ENCODE results near the gene RIPK1. TPM values are rescaled to one million over a fixed set of nuclear protein-coding genes. Genes with fewer than 3 reads are reported as not detected.
A peak's percentile ranks its signal among the peaks of the same experiment; 100 is the strongest.
"Not testable (repeated sequence)": the region's sequence is repeated elsewhere in the genome, so short reads cannot be mapped to it uniquely, and the experiment has no call there.

RIPK1 gene
- total and polyA plus RNA-seq, 2 experiments from 2014 or later, result 15.3 to 26.2 TPM

GRCh38 chr6:3075772-3076113 is 7.4 kb downstream of the RIPK1 start:
- TF ChIP-seq EZH2 (IDR thresholded peaks at IDR 0.05; ENCODE audit: insufficient read depth, poor library complexity, severe bottlenecking) (no peak), EZH2phosphoT487 (IDR thresholded peaks at IDR 0.05; ENCODE audit: insufficient read depth, low read depth) (no peak)
- H3F3A ChIP-seq (ENCODE audit: insufficient read depth), result peaks cover 14% of the 10 kb centered on the region; the same call in 1 of the 2 replicates
- no peak for DNase-seq
- H3K4me2 ChIP-seq (ENCODE audit: unreplicated experiment), result peak overlapping the region; percentile 62
- H3K9me3 ChIP-seq (ENCODE audit: low read depth), result no peaks in the 10 kb centered on the region
- peak overlapping the region; percentile 37; the same call in 1 of the 2 replicates for H3K9ac ChIP-seq
- no peaks in the 10 kb centered on the region for H3K27me3 ChIP-seq (replicated peaks; ENCODE audit: insufficient read depth)
- no peak overlapping the region for H3K4me3 ChIP-seq
- no peak overlapping the region for H2AFZ ChIP-seq
- in situ Hi-C loops (cut with MboI), result no loop called here
- H3K79me2 ChIP-seq (ENCODE audit: insufficient read depth), result peaks cover 100% of the 10 kb centered on the region
- H3K36me3 ChIP-seq (ENCODE audit: low read depth), result peaks cover 23% of the 10 kb centered on the region; the same call in 1 of the 2 replicates
- 45 to 64% methylated on average over 4 of the region's 4 CpGs for WGBS, 2 experiments (ENCODE audit: low coverage in 1 of 2, low lambda C conversion rate in 2 of 2, missing lambda C conversion rate in 2 of 2)
- no peaks in the 10 kb centered on the region for H3K9me2 ChIP-seq (ENCODE audit: insufficient read depth)
- peak overlapping the region; percentile 27; the same call in 1 of the 2 replicates for H3K27ac ChIP-seq
- H4K20me1 ChIP-seq (ENCODE audit: insufficient read depth), result no peaks in the 10 kb centered on the region; the same call in 1 of the 2 replicates
- H3K4me1 ChIP-seq (ENCODE audit: insufficient read depth), result peaks cover 18% of the 10 kb centered on the region

DNA sequence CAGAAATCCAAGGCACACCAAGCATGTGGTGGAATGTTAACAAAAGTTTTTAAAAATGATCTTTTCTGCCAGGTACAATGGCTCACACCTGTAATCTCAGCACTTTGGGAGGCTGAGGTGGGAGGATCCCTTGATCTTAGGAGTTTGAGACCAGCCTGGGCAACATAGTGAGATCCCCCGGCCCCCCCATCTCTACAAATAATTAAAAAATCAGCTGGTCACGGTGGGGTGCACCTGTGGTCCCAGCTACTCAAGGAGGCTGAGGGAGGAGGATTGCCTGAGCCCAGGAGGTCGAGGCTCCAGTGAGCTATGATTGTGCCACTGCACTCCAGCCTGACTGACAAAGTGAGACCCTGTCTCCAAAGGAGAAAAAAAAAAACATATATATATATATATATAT is 8.0 kb downstream of the RIPK1 start:
- no peak for TF ChIP-seq EZH2 (IDR thresholded peaks at IDR 0.05; ENCODE audit: insufficient read depth, poor library complexity, severe bottlenecking)
- TF ChIP-seq EZH2phosphoT487 (IDR thresholded peaks at IDR 0.05; ENCODE audit: insufficient read depth, low read depth), result no peak
- no peak overlapping the region for H2AFZ ChIP-seq
- peaks cover 100% of the 10 kb centered on the region for H3K79me2 ChIP-seq (ENCODE audit: insufficient read depth)
- peak overlapping the region; percentile 62 for H3K4me2 ChIP-seq (ENCODE audit: unreplicated experiment)
- H3K27ac ChIP-seq, result no peak overlapping the region
- no peaks in the 10 kb centered on the region; the same call in 1 of the 2 replicates for H4K20me1 ChIP-seq (ENCODE audit: insufficient read depth)
- peaks cover 15% of the 10 kb centered on the region for H3K4me1 ChIP-seq (ENCODE audit: insufficient read depth)
- DNase-seq, result no peak
- WGBS, 2 experiments (ENCODE audit: low coverage in 1 of 2, low lambda C conversion rate in 2 of 2, missing lambda C conversion rate in 2 of 2), result 95 to 96% methylated on average over 3 of the region's 3 CpGs
- no peaks in the 10 kb centered on the region for H3K9me2 ChIP-seq (ENCODE audit: insufficient read depth)
- peaks cover 14% of the 10 kb centered on the region; the same call in 1 of the 2 replicates for H3F3A ChIP-seq (ENCODE audit: insufficient read depth)
- in situ Hi-C loops (cut with MboI), result no loop called here
- no peak overlapping the region for H3K9ac ChIP-seq
- H3K36me3 ChIP-seq (ENCODE audit: low read depth), result peaks cover 29% of the 10 kb centered on the region; the same call in 1 of the 2 replicates
- no peaks in the 10 kb centered on the region for H3K27me3 ChIP-seq (replicated peaks; ENCODE audit: insufficient read depth)
- H3K9me3 ChIP-seq (ENCODE audit: low read depth), result no peaks in the 10 kb centered on the region
- H3K4me3 ChIP-seq, result no peak overlapping the region

- H3K9me2 ChIP-seq (ENCODE audit: insufficient read depth), result no peaks in the 10 kb centered on the region
- peaks cover 98% of the 10 kb centered on the region for H3K79me2 ChIP-seq (ENCODE audit: insufficient read depth)
- no peak overlapping the region for H2AFZ ChIP-seq
- peaks cover 15% of the 10 kb centered on the region for H3K4me1 ChIP-seq (ENCODE audit: insufficient read depth)
- peaks cover 14% of the 10 kb centered on the region; the same call in 1 of the 2 replicates for H3F3A ChIP-seq (ENCODE audit: insufficient read depth)
- no peaks in the 10 kb centered on the region for H3K9me3 ChIP-seq (ENCODE audit: low read depth)
- no peak overlapping the region for H3K27ac ChIP-seq
- peaks cover 39% of the 10 kb centered on the region; the same call in 1 of the 2 replicates for H3K36me3 ChIP-seq (ENCODE audit: low read depth)
- H3K4me3 ChIP-seq, result no peak overlapping the region
- no peak overlapping the region for H3K9ac ChIP-seq
- no peak for DNase-seq
- in situ Hi-C loops (cut with MboI), result no loop called here
- no peak for TF ChIP-seq EZH2 (IDR thresholded peaks at IDR 0.05; ENCODE audit: insufficient read depth, poor library complexity, severe bottlenecking)
- no peak for TF ChIP-seq EZH2phosphoT487 (IDR thresholded peaks at IDR 0.05; ENCODE audit: insufficient read depth, low read depth)
- H3K27me3 ChIP-seq (replicated peaks; ENCODE audit: insufficient read depth), result no peaks in the 10 kb centered on the region
- WGBS, 2 experiments (ENCODE audit: low coverage in 1 of 2, low lambda C conversion rate in 2 of 2, missing lambda C conversion rate in 2 of 2), result 91 to 92% methylated on average over 9 of the region's 9 CpGs
- no peaks in the 10 kb centered on the region; the same call in 1 of the 2 replicates for H4K20me1 ChIP-seq (ENCODE audit: insufficient read depth)
- no peak overlapping the region for H3K4me2 ChIP-seq (ENCODE audit: unreplicated experiment)
These were observed 9.1 kb downstream of the RIPK1 start for GRCh38 chr6:3077430-3077829.

DNA sequence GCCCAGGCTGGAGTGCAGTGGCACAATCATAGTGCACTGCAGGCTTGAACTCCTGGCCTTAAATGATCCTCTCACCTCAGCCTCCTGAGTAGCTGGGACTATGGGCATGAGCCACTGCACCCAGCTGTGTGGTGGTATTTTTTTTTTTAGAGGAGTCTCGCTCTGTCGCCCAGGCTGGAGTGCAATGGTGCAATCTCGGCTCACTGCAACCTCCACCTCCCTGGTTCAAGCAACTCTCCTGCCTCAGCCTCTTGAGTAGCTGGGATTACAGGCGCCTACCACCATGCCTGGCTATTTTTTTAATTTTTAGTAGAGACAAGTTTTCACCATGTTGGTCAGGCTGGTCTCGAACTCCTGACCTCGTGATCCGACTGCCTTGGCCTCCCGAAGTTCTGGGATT is 10.7 kb downstream of the RIPK1 start:
- Histone ChIP-seq H3K36me3 (ENCODE audit: low read depth) (peaks cover 39% of the 10 kb centered on the region; the same call in 1 of the 2 replicates), H3F3A (ENCODE audit: insufficient read depth) (peaks cover 14% of the 10 kb centered on the region; the same call in 1 of the 2 replicates), H3K4me1 (ENCODE audit: insufficient read depth) (peaks cover 15% of the 10 kb centered on the region), H3K79me2 (ENCODE audit: insufficient read depth) (peaks cover 92% of the 10 kb centered on the region)
- H3K27me3 ChIP-seq (replicated peaks; ENCODE audit: insufficient read depth); DNase-seq; H4K20me1 ChIP-seq (ENCODE audit: insufficient read depth); H2AFZ ChIP-seq; in situ Hi-C loops (cut with MboI); H3K4me3 ChIP-seq; H3K9me3 ChIP-seq (ENCODE audit: low read depth); H3K27ac ChIP-seq; H3K9ac ChIP-seq; H3K9me2 ChIP-seq (ENCODE audit: insufficient read depth); H3K4me2 ChIP-seq (ENCODE audit: unreplicated experiment): not testable (repeated sequence)
- WGBS, 2 experiments (ENCODE audit: low coverage in 1 of 2, low lambda C conversion rate in 2 of 2, missing lambda C conversion rate in 2 of 2), result 93 to 96% methylated on average over 8 of the region's 8 CpGs

DNA sequence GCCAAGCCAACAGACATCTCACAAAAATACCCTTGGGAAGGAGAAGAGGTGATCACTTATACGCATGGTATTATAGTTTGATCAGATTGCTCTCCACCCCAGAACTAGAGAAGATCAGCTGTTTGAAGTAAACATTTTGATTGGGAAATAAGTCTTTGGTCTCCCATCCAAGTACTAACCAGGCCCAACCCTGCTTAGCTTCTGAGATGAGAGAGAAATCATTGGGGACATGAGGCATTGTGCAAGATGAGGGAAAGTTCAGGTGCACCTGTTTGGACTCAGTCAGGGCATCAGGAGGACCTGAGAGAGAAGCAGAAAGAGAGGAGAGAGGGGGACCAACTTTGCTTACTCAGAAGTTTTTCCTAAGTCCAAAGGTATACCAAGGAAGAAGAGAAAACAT is 11.4 kb downstream of the RIPK1 start:
- no peaks in the 10 kb centered on the region for H3K9me2 ChIP-seq (ENCODE audit: insufficient read depth)
- no peak overlapping the region for H2AFZ ChIP-seq
- H3K9ac ChIP-seq, result no peak overlapping the region
- H3K4me2 ChIP-seq (ENCODE audit: unreplicated experiment), result no peak overlapping the region
- no peaks in the 10 kb centered on the region for H3K27me3 ChIP-seq (replicated peaks; ENCODE audit: insufficient read depth)
- peaks cover 87% of the 10 kb centered on the region for H3K79me2 ChIP-seq (ENCODE audit: insufficient read depth)
- peaks cover 14% of the 10 kb centered on the region; the same call in 1 of the 2 replicates for H3F3A ChIP-seq (ENCODE audit: insufficient read depth)
- WGBS, 2 experiments (ENCODE audit: low coverage in 1 of 2, low lambda C conversion rate in 2 of 2, missing lambda C conversion rate in 2 of 2), result 100% methylated on average over 1 of the region's 1 CpG
- no peak overlapping the region for H3K27ac ChIP-seq
- in situ Hi-C loops (cut with MboI), result no loop called here
- no peaks in the 10 kb centered on the region for H4K20me1 ChIP-seq (ENCODE audit: insufficient read depth)
- peaks cover 15% of the 10 kb centered on the region for H3K4me1 ChIP-seq (ENCODE audit: insufficient read depth)
- TF ChIP-seq EZH2phosphoT487 (IDR thresholded peaks at IDR 0.05; ENCODE audit: insufficient read depth, low read depth), result no peak
- TF ChIP-seq EZH2 (IDR thresholded peaks at IDR 0.05; ENCODE audit: insufficient read depth, poor library complexity, severe bottlenecking), result no peak
- no peaks in the 10 kb centered on the region for H3K9me3 ChIP-seq (ENCODE audit: low read depth)
- DNase-seq, result no peak
- H3K36me3 ChIP-seq (ENCODE audit: low read depth), result peaks cover 39% of the 10 kb centered on the region; the same call in 1 of the 2 replicates
- H3K4me3 ChIP-seq, result no peak overlapping the region

All from GM23248 (cell line).